Measurements from ENCODE around the gene SOAT2.
A peak's percentile ranks its signal among the peaks of the same experiment; 100 is the strongest.
"Not testable (repeated sequence)": the region's sequence is repeated elsewhere in the genome, so short reads cannot be mapped to it uniquely, and the experiment has no call there.

SOAT2 gene

DNA sequence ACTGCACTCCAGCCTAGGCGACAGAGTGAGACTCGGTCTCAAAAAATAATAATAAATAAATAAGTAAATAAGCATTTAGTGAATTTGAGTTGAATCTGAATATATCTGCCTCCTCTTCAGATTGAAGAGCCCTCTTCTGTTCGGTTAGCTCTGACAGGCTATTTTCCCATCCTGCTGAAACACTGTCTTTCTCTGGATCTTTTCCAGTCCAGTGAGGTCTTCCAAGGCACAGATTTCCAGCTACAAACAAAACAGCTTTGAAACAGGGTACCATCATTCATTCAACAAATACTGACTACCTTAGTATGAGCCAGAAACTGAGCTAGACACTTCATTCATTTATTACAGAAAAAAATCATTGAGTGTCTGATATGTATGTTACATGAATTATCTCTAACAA lies 16.9 kb upstream of the SOAT2 start:
- DNase-seq, result no peak

DNA sequence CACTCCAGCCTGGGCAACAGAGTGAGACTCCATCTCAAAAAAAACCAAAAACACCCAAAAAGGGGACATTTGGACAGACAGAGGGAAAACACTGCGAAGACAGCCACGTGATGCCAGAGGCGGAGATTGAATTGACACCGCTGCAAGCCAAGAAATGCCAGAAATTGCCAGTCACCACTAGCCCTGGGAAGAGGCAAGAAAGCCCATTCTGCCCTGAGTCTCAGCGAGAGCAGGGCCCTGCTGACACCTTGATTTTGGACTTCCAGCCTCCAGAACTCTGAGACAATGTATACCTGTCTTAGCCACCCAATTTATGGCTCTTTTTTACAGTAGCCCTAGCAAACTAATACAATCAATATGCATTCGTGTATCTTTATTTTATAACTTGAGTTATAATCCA lies 13.2 kb upstream of the SOAT2 start:
- no peak for DNase-seq

DNA sequence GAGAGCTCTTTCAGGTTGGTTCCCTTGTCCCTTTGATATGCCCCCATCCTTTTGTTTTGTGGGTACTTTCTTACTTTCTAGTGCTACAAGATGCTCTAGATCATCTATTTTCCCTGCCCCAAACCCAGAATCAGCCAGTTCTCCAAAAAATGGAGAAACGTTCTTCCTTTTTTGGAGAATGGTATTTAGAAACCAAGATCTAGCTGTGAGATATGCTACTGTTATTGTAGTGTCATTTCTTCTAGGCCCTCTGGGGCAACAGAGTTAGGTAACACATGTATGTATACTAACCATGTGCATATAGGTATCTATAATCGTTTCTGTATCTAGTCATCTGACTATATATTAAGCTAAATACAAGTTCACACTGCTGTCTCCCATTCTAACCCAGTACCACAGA lies 12.7 kb upstream of the SOAT2 start:
- DNase-seq, result no peak

DNA sequence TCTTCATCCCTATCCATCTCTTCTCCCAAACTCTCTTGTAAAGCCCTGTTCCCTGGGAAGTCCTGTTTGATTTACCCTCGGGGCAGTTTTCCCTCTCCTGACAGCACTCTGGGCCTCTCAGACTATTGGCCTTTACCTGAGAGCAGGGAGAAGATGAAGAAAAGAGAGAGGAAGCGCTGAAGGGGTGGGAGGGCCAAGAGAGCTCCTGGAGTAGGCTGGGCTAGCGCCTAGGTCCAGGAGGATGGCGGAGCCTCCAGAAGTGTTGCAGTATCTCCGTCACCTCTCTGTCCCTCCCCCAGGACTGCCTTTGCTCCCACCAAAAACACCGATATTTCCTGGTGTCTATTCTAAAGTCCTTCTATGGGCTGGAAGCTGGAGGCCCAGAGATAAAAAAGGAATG lies 11.5 kb upstream of the SOAT2 start:
- DNase-seq, result no peak

DNA sequence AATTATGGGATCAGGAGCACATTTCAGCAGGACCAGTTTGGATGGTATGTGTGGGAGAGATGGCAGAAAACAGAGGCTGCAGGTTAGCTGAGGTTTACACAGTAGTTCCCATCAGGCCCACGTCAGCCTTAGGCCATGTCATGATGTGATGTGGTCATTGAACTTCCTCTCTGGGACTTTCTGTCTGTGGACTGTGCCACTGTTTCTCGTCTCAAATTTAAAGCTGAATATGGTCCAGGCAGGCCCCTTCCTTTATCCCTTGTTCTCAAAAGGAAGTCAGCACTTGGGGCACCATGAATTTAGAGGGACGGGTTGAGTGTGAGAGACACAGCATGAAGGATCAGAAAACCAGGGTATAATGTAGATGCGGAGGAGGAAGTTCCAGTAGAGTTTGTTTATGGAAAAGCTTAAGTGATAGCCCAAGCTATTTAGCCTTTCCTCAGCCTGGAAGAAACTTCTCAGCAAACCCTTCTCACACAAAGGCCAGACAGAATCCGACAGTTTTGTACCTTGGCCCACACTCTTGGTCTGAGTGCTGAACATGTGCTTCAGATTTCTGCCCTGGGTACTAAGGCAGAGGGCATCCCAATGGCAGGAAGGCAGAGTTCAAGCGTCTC lies 9.4 kb upstream of the SOAT2 start:
- DNase-seq, result no peak

DNA sequence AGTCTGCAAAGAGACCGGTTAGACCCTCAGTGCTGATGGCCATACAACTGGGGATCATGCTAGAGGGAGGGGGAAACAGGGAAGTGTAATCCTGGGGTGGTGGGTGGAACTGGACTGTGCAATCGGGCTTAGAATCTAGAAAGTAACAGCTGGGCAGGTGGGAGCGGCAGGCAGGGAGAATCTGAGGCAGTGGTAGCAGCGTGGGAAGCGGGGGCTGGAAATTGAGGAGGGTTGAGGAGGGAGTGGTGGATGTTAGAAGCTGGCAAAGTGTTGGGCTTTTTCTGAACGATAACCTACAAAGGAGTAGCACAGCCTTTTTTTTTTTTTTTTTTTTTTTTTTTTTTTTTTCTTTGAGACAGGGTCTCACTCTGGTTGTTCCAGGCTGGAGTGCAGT lies 8.9 kb upstream of the SOAT2 start:
- DNase-seq, result no peak

DNA sequence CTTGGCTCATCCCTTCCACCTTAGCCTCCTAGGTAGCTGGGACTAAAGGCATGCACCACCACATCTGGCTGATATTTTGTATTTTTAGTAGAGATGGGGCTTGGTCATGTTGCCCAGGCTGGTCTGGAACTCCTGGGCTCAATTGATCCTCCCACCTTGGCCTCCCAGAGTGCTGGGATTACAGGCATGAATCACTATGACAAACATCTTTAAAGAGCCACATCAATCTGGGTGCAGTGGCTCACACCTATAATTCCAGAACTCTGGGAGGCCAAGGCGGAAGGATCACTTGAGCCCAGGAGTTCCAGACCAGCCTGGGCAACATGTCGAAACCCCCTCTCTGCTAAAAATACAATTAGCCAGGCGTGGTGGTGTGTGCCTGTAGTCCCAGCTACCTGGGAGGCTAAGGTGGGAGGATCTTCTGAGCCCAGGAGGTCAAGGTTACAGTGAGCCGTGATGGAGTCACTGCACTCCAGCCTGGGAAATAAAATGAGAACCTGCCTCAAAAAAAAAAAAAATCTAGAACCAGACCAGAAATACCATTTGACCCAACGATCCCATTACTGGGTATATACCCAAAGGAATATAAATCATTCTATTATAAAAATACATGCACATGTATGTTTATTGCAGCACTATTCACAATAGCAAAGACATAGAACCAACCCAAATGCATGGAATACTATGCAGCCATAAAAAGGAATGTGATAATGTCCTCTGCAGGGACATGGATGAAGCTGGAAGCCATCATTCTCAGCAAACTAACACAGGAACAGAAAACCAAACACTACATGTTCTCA lies 8.3 kb upstream of the SOAT2 start:
- not testable (repeated sequence) for DNase-seq

DNA sequence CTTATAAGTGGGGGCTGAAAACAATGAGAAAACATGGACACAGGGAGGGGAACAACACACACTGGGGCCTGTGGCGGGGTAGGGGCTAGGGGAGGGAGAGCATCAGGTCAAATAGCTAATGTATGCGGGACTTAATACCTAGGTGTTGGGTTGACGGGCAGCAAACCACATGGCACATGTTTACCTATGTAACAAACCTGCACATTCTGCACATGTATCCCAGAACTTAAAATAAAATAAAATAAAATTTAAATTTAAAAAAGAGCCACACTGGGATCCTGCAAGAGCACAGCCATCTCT lies 7.7 kb upstream of the SOAT2 start:
- not testable (repeated sequence) for DNase-seq

DNA sequence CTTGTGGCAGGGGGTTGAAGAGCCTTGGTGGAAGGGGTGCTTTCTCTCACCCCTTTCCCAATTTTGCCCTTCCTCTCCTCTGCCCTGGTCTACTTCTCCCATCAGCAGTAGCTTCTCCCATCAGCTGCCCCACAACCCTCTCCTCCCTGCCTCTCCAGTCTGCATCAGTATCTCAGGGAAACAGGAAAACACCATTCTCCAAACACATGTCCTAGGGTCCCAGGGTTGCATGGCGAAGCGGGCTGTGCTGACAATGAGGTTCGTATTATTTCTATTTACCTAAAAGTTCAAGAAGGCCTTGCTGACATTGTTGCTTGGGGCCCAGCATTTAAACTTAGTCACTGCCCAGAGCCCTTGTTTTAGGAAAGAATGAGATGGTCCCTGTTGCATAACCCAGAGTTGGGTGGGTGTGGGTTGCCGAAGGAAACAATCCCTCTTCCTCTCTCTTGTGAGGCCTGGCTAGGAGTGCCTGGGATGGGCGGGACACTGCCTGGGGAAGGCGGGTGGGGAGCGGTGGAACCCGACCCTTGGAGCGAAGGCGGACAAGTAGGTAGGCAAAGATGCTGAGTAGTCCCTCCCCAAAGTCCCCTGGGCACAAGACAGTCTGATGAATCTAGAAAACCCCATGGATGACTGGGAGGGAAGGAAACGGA lies 7.1 kb upstream of the SOAT2 start:
- DNase-seq, result peak; percentile 89

DNA sequence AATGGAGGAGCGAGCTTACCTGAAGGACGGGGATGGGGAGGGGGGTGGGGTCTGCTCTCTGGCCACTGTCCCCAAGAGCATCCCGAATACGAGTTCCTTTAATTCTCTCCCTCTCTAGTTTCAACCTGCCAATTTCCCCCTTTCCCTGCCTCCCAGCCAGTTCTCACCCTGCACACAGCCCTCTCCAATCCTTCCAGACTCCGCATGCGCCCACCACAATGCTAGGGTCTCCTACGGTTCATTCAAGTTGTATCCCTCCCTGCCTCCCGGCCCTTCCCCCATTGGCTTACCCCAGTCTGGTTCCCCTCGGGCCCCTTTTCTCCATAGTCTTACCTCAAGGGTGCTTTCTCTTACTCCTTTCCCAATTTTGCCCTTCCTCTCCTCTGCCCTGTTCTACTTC lies 6.5 kb upstream of the SOAT2 start:
- peak; percentile 49 for DNase-seq

DNA sequence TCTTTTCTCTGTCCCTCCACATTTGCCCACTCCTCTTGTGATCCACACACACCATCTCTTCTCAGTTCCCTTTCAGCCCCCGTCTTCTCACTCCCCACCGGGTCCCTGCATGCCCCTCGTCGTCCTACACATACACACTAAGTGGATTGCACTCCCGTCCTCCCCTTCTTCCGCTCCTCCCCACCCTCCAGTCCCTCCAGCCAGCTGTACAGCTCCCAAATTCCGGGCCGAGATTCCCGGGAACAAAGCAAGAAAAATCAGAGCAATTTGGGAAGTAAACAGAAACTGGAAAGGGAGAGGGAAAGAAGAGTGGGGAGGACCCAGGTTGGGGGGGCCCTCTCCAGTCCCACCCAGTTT lies 6.1 kb upstream of the SOAT2 start:
- DNase-seq, result no peak

DNA sequence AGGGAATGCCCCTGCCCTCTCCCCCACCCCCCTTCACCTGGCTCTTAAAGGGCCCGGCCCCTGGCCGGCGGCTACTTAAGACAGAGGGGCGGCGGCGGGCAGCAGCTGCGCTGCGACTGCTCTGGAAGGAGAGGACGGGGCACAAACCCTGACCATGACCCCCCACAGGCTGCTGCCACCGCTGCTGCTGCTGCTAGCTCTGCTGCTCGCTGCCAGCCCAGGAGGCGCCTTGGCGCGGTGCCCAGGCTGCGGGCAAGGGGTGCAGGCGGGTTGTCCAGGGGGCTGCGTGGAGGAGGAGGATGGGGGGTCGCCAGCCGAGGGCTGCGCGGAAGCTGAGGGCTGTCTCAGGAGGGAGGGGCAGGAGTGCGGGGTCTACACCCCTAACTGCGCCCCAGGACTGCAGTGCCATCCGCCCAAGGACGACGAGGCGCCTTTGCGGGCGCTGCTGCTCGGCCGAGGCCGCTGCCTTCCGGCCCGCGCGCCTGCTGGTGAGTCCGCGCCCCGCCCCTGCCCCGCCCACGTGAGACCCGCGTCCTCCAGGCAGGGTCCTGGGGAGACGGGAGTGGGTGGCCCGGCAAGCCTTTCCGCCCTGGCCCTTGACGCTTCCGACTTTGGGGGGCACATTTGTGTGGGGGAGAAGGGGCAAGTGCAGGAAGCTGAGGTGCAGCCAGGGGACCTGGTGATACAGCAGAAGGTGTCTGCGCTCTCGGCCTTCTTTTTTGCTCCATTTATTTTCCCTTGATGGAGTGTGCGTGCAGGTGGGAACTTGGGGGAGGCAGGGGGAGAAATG lies 5.5 kb upstream of the SOAT2 start, which contains the start of gene IGFBP6:
Gene IGFBP6, plus strand, starts transcription at position 104 of the 790 bp plus-strand sequence. Its CDS starts 51 bp downstream, at position 155.
- peak; percentile 84 for DNase-seq

DNA sequence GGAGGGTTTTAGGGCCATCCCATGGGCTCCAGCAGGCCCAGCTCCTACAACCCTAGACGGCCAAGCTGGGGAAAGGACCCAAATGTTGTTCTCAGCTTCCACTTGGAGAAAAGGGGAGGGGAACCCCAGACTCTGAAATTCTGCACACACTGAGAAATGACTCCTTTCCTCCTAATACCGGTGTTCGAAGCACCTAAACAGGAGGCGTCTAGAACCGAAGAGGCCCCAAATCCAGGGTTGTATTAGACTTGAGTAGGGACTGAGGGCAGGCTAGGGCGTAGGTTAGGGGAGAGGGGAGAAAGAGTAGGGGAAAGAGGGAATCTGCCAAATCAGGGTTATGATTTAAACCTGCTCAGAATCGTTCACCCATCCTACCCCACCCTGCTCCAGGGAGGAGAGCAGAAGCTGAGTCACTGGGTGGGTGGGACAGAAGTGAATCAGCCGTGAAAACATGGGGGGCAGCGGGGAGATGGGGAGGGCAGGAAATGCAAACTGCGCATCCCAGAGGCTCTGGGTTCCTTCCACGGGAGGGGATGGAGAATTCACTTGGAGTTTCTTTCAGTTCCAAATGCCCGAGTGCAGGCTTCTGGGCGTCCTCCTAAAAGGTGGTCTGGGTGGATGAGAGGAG lies 4.8 kb upstream of the SOAT2 start:
- DNase-seq, result peak; percentile 65

DNA sequence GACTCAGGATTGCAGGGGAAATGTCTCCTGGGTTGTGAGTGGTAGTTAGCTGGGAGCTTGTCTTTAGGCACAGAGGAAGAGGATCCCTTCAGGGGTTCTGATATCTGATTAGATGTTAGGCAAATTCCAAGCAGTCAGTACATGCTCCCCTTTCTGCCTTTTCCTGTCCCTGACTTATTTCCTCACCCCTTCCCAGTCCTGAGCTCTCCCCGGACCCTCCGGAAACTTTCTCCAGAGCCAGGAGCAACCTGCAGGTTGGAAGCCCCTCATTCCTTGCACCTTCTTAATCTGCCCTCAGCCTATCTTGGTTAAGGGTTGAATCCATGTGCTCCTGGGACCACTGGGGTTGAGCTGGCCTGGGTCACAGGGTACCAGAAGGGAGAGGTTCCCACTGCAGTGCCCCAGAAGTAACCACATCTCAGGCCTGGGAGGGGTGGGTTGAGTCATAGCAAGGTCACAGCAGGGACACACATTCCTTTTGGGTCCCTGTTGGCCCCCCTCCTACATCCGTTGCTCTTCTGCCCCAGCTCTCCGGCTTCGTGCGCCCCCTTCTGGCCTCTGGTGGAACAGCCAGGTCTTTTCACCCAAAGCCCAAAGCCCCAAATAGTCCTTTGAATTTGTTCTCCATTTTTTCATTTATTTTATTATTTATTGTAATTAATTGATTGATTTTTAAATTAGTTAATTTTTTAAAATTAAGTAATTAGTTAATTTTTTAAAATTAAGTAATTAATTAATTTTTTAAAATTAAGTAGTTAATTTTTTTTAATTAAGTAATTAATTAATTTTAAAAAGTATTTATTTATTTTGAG lies 4.0 kb upstream of the SOAT2 start:
- peak; percentile 94 for DNase-seq

DNA sequence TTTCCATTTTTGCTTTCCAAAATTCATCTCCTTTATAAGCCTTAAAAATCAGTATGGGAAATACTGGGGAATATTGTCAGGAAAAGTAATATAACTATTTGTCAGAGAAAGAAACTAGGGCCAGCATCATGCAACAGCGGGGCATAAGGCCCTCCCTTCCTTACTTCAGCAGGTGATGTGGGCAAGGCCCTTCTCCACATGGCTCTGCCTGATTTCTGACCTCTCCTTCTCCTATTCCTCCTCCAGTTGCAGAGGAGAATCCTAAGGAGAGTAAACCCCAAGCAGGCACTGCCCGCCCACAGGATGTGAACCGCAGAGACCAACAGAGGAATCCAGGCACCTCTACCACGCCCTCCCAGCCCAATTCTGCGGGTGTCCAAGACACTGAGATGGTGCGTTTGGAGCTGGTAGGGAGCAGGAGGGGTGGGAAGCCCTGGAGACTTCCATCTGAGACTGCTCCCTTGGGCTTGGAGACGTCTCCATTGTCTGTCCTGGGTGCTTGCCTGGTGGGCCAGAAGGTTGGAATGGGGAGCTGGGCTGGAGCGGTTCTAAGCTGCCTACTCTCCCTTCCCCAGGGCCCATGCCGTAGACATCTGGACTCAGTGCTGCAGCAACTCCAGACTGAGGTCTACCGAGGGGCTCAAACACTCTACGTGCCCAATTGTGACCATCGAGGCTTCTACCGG lies 2.7 kb upstream of the SOAT2 start:
- no peak for DNase-seq

DNA sequence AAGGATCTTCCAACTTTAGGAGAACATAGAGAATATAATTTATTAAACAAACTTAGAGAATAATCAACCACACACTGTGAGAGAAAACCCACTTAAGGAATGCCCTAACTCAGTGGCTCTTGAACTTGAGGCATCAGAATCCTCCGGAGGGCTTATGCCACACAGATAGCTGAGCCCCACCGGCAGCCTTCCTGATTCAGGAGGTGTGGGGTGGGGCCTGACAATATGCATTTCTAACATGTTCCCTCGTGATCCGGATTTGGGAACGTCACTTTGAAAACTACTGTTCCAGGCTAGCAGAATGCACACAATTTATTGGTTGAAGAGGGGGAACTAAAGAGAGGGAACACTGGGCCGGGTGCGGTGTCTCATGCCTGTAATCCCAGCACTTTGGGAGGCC lies 2.0 kb upstream of the SOAT2 start:
- DNase-seq, result no peak

DNA sequence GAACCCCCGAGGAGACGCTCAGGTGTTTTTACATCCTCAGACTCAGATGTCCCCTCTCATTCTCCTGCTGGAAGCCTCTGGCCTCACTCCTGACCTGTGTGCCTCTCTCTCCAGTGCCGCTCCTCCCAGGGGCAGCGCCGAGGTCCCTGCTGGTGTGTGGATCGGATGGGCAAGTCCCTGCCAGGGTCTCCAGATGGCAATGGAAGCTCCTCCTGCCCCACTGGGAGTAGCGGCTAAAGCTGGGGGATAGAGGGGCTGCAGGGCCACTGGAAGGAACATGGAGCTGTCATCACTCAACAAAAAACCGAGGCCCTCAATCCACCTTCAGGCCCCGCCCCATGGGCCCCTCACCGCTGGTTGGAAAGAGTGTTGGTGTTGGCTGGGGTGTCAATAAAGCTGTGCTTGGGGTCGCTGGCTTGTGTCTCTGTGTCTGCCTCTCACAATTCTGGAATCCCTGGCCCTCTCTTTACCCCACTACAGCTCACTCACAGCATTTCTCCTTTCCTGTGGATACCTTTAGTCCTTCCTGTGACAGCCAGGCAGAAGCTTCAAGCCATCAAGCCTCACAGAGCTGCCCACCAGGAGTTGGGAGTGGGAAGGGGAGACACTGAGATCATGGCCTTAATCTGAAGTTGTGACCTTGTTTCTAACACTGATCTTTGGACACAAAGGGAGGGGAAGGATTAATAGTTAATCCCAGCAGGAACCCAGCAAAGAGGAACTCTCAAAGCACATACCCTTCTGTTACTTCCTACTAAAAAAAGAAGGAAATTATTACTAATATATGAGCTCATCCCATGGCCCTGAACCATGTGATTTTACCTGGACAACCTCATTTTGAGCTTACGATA lies 1.1 kb upstream of the SOAT2 start:
- DNase-seq, result no peak

DNA sequence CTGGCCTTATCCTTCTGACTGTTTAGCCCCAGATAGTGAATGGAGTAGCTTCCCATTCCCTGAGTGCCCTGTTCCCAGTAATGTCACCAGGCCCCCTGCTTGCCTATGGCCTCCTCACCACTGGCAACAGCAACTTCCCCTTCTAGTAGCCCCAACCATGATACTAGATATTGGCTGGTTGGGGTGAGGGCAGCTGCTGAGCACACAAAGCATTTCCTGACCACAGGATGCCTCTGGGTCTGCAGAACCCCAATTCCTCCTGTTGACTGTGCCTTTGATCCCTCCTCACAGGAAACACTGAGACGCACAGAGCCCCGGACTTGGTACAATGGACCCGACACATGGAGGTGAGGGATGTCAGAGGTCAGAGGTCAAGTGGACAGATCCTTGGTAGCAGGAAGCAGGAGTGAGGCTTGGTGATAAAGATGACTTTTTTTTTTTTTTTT lies 597 bp downstream of the SOAT2 start:
- DNase-seq, result no peak

DNA sequence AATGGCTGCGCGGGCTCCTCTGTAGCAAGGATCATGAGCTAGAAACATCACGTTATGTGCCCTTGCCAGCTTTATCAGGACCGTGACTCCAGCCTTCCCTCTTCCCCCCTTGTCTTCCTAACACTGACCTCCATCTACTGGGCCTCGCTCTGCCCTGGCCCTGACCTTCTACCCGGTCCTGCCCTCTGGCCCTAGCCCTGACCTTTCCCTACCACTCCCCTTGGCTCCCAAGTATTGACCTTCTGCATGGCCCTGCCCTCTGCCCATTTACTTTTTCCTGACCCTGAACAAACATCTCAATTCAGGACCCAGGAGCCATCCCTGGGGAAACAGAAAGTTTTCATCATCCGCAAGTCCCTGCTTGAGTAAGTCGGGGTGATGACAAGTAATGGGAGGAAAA lies 2.0 kb downstream of the SOAT2 start:
- DNase-seq, result no peak

DNA sequence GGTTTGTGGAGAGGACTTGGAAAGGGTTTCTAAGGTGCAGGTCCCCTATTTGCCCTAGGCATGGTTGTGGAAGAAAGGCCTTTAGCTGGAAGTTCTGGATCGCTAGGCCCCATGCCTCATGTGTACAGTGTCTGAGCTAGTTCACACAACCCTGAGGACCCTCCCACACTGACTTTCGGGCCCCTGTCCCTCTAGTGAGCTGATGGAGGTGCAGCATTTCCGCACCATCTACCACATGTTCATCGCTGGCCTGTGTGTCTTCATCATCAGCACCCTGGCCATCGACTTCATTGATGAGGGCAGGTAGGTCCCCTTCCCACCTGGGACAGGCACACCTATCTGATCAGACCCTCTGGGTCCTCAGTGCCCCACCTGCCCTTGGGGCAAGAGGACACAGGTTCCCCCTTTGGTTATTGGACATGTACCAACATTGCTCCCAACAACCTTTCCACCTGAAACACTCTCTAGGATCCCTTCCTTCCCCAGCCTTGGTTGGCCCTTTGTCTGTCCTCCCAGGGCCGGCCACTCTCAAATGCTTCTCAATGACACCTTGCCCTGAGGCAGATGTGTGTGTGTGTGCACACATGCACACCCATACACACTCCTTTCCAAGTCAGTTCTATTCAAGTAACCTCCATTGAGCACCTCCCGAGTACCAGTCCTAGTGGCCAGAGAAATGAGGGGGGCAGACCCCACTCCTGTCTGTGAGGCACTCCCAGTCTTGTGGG lies 2.6 kb downstream of the SOAT2 start:
- DNase-seq, result no peak
